ENCODE results near the gene PRM1. TPM values are rescaled to one million over a fixed set of nuclear protein-coding genes. Genes with fewer than 3 reads are reported as not detected.

PRM1 gene
- total RNA-seq, 1 experiment from 2014 or later, result not detected

GRCh38 chr16:11255737-11256660, 25.1 kb downstream of the PRM1 start, which contains the start of gene SOCS1:
SOCS1 (minus strand) TSS chr16:11256204; CDS start chr16:11255478, 726 bp downstream.
- no peaks in the 10 kb centered on the region for H3K27me3 Mint-ChIP-seq (ENCODE audit: insufficient read depth, unreplicated experiment)
- ChIA-PET POLR2A (interaction anchor here (0.5 to 3.6 kb wide), 35 partner anchors 16 to 869 kb away, joined by 3 to 21 read pairs (median 6); partner anchors contain the start of genes PRM3 and SNX29), CTCF (interaction anchor here (0.6 to 2.4 kb wide), 27 partner anchors 15 to 293 kb away, joined by 3 to 29 read pairs (median 4); no protein-coding TSS in a partner anchor)
- Histone ChIP-seq H3K4me1 (peaks cover 27% of the 10 kb centered on the region), H3K27me3 (replicated peaks; ENCODE audit: control insufficient read depth, insufficient read depth, low read length) (no peaks in the 10 kb centered on the region), H3K9me3 (no peaks in the 10 kb centered on the region), H3K36me3 (ENCODE audit: control insufficient read depth, insufficient read depth, low read length) (no peaks in the 10 kb centered on the region), H3K4me3 (ENCODE audit: low read depth, low read length) (peak within 1 kb of the TSS; percentile 81)
- TF ChIP-seq CTCF (IDR thresholded peaks at IDR 0.05; ENCODE audit: insufficient read depth in 1 of 2, low read depth in 1 of 2, low read length in 1 of 2, severe bottlenecking in 1 of 2, unreplicated experiment in 1 of 2), result peak in 1 of 2 experiments; percentile 83
- peak; percentile 79 to 91 for DNase-seq
- no peaks in the 10 kb centered on the region for H3K9me3 Mint-ChIP-seq (ENCODE audit: unreplicated experiment)
- peak within 1 kb of the TSS; percentile 95 for H3K27ac Mint-ChIP-seq (ENCODE audit: unreplicated experiment)
- peak within 1 kb of the TSS; percentile 97 for H3K4me3 Mint-ChIP-seq (ENCODE audit: unreplicated experiment)
- peaks cover 24% of the 10 kb centered on the region for H3K4me1 Mint-ChIP-seq (ENCODE audit: low read depth, unreplicated experiment)
- peaks cover 38% of the 10 kb centered on the region for H3K36me3 Mint-ChIP-seq (ENCODE audit: insufficient read depth, unreplicated experiment)
- intact Hi-C loops (cut with micrococcal nuclease; ENCODE audit: unreplicated experiment), result loop anchor here (1.0 to 10.0 kb wide), 5 partner anchors 23 to 285 kb away; no protein-coding TSS in a partner anchor
- BruUV-seq (replicated peaks), result no TSS peak

GRCh38 chr16:11254913-11255736, 26.0 kb downstream of the PRM1 start:
- BruUV-seq (replicated peaks), result no TSS peak
- H3K4me1 ChIP-seq, result peaks cover 18% of the 10 kb centered on the region

More at GRCh38 chr16:11254913-11255736, 26.0 kb downstream of the PRM1 start:
- ChIA-PET CTCF (interaction anchor here (0.6 to 2.4 kb wide), 18 partner anchors 24 to 287 kb away, joined by 3 to 29 read pairs (median 5); no protein-coding TSS in a partner anchor), POLR2A (interaction anchor here (0.6 to 3.6 kb wide), 19 partner anchors 19 to 722 kb away, joined by 3 to 21 read pairs (median 6); partner anchors contain the start of genes PRM3 and SNX29)
- H3K27ac Mint-ChIP-seq (ENCODE audit: unreplicated experiment), result peak overlapping the region; percentile 67
- Histone ChIP-seq H3K27me3 (replicated peaks; ENCODE audit: control insufficient read depth, insufficient read depth, low read length) (no peaks in the 10 kb centered on the region), H3K36me3 (ENCODE audit: control insufficient read depth, insufficient read depth, low read length) (no peaks in the 10 kb centered on the region), H3K9me3 (no peaks in the 10 kb centered on the region), H3K4me3 (ENCODE audit: low read depth, low read length) (peak overlapping the region; percentile 81)
- H3K27me3 Mint-ChIP-seq (ENCODE audit: insufficient read depth, unreplicated experiment), result no peaks in the 10 kb centered on the region
- peaks cover 15% of the 10 kb centered on the region for H3K4me1 Mint-ChIP-seq (ENCODE audit: low read depth, unreplicated experiment)
- intact Hi-C loops (cut with micrococcal nuclease; ENCODE audit: unreplicated experiment), result loop anchor here (1.0 to 10.0 kb wide), 2 partner anchors 150 to 284 kb away; no protein-coding TSS in a partner anchor
- H3K4me3 Mint-ChIP-seq (ENCODE audit: unreplicated experiment), result peak overlapping the region; percentile 97
- peaks cover 45% of the 10 kb centered on the region for H3K36me3 Mint-ChIP-seq (ENCODE audit: insufficient read depth, unreplicated experiment)
- no peaks in the 10 kb centered on the region for H3K9me3 Mint-ChIP-seq (ENCODE audit: unreplicated experiment)
- TF ChIP-seq CTCF (IDR thresholded peaks at IDR 0.05; ENCODE audit: insufficient read depth in 1 of 2, low read depth in 1 of 2, low read length in 1 of 2, severe bottlenecking in 1 of 2, unreplicated experiment in 1 of 2), result peak in 1 of 2 experiments; percentile 10
- DNase-seq, result peak in 1 of 2 experiments; percentile 64
